Ovary (tissue), 9 donors: ENCODE measurements around the gene AOPEP. TPM values are rescaled to one million over a fixed set of nuclear protein-coding genes. Genes with fewer than 3 reads are reported as not detected.
A peak's percentile ranks its signal among the peaks of the same experiment; 100 is the strongest.

Experiments
- DNase-seq, 5 donors: peaks; one replicate each; pipeline ENCODE4 v3.0.0-alpha.2; 2019 to 2020
- H3K27ac ChIP-seq, 2 donors: fragments of 200-600 bp; one replicate each; pipeline versions ENCODE4 v1.5.1 to v1.8.0; 2019 to 2022
- H3K27me3 ChIP-seq: fragments of 200-600 bp; one replicate; pipeline ENCODE4 v1.8.0; 2022
- H3K36me3 ChIP-seq: fragments of 200-600 bp; sonication (generic); one replicate; pipeline ENCODE4 v1.5.1; 2019
- H3K4me1 ChIP-seq: one replicate; pipeline ENCODE4 v1.8.1; 2013; ENCODE audit warnings: mild to moderate bottlenecking, moderate library complexity; ENCODE audit not compliant: insufficient read depth
- H3K4me3 ChIP-seq: fragments of 200-600 bp; sonication (generic); one replicate; pipeline ENCODE4 v1.5.1; 2017
- H3K9me3 ChIP-seq, 2 donors: fragments of 200-600 bp in 1 of 2; sonication (generic) in 1 of 2; one replicate each; pipeline versions ENCODE4 v1.5.1 to v1.8.1; 2013 to 2019; ENCODE audit warnings: mild to moderate bottlenecking in 1 of 2, moderate library complexity in 1 of 2
- EP300 ChIP-seq: sonication (generic); formaldehyde crosslinking; IDR thresholded peaks from one replicate; pipeline ENCODE4 v1.6.1; 2017; ENCODE audit warnings: antibody characterized with exemption
- POLR2A ChIP-seq: fragments of 450-650 bp; IDR thresholded peaks from one replicate; pipeline ENCODE4 v1.6.1; 2017; ENCODE audit warnings: antibody characterized with exemption, mild to moderate bottlenecking, moderate library complexity
- WGBS, 3 donors: extraction: QIAGEN DNeasy Blood & Tissue Kit in 1 of 3; methylation state at CpG; one replicate each; pipeline versions ENCODE4 v1.1.5 to v1.1.7; 2013 to 2017; 5-methylcytosine and 5-hydroxymethylcytosine counted together
- intact Hi-C, 4 donors: fragments of 100-400 bp; cut with DNase I; formaldehyde crosslinking; loops; one replicate each; pipeline versions ENCODE4 v1.11.0 to v1.15.1; 2022 to 2023
- polyA plus RNA-seq, 2 donors: library from polyadenylated mRNA; stranded (reverse); fragments of 200-250 nt in 1 of 2; fragments of 350-450 nt in 1 of 2; fragmentation: Illumina TruSeq in 1 of 2; extraction: RNeasy Lipid Tissue Mini Kit (QIAGEN cat#74804) in 1 of 2; gene quantifications; one replicate each; pipeline ENCODE4 v1.2.3, GENCODE V29; 2013 to 2014
- total RNA-seq, 7 donors: library from RNA; depleted of rRNA in 2 of 7; stranded (reverse); fragments of >200 nt in 2 of 7; fragmentation: NEBNext Ultra II Directional in 3 of 7; extraction: Animal tissue kit (Norgen Biotek cat#: 25700) in 3 of 7; gene quantifications; one replicate each; pipeline versions ENCODE4 v1.1.0 to v1.2.4, GENCODE V29; 2016 to 2023
- TF ChIP-seq, protein P1 (sequence below), 3 donors: fragments of 450-650 bp in 2 of 3; fragments of 200-600 bp in 1 of 3; IDR thresholded peaks; one replicate each; pipeline versions ENCODE4 v1.5.1 to v1.8.0; 2016 to 2022; ENCODE audit warnings: antibody characterized with exemption in 3 of 3, mild to moderate bottlenecking in 1 of 3
- donor health status: DM: no; HTN: no; CAD: no; lungs with moderate emphysema.
- donor health status: DM: no; HTN: no; CAD: no.
- donor health status: Bipolar disorder and iron deficiency.
- donor health status: DM: yes; HTN: yes; CAD: no.
- donor health status: DM: no; HTN: no; CAD: no.
- donor health status: DM: yes; HTN: yes; CAD: no.

Gene AOPEP
- total and polyA plus RNA-seq, 9 donors: 40.0 to 141 (median 82.1) TPM

DNA sequence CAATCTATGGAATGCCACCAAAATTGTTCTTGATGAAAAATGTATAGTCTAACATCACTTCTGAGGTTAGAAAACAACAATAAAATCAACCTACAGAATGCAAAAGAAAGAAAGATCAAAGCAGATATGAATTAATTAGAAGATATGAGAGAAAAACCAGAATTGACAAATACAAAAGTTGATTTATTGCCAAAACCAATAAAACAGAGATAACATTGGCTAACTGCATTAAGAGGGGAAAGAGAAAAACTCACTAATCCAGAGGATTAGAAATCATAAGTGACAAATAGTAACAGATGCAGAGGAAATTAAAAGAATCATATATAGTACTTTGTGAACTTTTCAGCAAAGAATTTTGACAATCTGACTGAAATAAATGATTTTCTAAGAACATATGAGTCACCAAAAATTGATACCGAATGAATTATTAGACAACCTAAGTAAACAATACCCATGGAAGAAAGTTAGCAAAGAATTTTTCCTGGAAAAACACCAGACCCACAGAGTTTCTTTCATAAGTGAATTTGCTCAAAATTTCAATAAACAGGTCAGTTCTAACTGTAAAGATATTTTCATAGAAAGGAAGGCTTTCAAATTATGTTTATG is 167.7 kb downstream of the AOPEP start:
- no peak for DNase-seq
- Histone ChIP-seq H3K27ac (peak overlapping the region in 1 of 2 donors; percentile 19), H3K4me1 (peaks cover 4% of the 10 kb centered on the region), H3K4me3 (no peak overlapping the region), H3K9me3 (no peaks in the 10 kb centered on the region), H3K36me3 (no peaks in the 10 kb centered on the region), H3K27me3 (peaks cover 3% of the 10 kb centered on the region)
- WGBS, 3 donors: 8 to 30% (median 8%) methylated on average over 1 of the region's 1 CpG
- TF ChIP-seq, protein P1, sequence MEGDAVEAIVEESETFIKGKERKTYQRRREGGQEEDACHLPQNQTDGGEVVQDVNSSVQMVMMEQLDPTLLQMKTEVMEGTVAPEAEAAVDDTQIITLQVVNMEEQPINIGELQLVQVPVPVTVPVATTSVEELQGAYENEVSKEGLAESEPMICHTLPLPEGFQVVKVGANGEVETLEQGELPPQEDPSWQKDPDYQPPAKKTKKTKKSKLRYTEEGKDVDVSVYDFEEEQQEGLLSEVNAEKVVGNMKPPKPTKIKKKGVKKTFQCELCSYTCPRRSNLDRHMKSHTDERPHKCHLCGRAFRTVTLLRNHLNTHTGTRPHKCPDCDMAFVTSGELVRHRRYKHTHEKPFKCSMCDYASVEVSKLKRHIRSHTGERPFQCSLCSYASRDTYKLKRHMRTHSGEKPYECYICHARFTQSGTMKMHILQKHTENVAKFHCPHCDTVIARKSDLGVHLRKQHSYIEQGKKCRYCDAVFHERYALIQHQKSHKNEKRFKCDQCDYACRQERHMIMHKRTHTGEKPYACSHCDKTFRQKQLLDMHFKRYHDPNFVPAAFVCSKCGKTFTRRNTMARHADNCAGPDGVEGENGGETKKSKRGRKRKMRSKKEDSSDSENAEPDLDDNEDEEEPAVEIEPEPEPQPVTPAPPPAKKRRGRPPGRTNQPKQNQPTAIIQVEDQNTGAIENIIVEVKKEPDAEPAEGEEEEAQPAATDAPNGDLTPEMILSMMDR (IDR thresholded peaks at IDR 0.05): no peak
- intact Hi-C loops: no loop called here

DNA sequence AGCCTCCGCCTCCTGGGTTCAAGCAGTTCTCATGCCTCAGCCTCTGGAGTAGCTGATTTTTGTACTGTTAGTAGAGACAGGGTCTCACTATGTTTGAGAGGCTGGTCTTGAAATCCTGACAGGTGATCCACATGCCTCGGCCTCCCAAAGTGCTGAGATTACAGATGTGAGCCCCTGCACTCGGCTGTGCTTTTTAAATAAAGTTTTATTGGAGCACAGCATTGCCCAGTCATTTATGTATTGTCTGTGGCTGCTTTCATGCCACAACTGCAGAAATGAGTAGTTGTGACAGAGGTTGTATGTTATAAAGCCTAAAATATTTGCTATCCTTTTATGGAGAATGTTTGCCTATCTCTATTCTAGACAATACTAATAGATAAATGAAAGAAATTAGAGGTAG is 169.2 kb downstream of the AOPEP start:
- Histone ChIP-seq H3K4me1 (peaks cover 12% of the 10 kb centered on the region), H3K4me3 (no peak overlapping the region), H3K36me3 (no peaks in the 10 kb centered on the region), H3K27me3 (peaks cover 3% of the 10 kb centered on the region), H3K9me3 (no peaks in the 10 kb centered on the region), H3K27ac (no peak overlapping the region)
- intact Hi-C loops: no loop called here
- 64 to 81% (median 80%) methylated on average over 3 of the region's 3 CpGs for WGBS, 3 donors
- TF ChIP-seq EP300 (no peak), POLR2A (no peak)
- TF ChIP-seq, protein P1 (IDR thresholded peaks at IDR 0.05): no peak
- no peak for DNase-seq

- H3K4me3 ChIP-seq: no peak overlapping the region
- peaks cover 14% of the 10 kb centered on the region for H3K4me1 ChIP-seq
- 87 to 96% (median 89%) methylated on average over 3 of the region's 3 CpGs for WGBS, 3 donors
- peaks cover 3% of the 10 kb centered on the region for H3K27me3 ChIP-seq
- no peaks in the 10 kb centered on the region for H3K36me3 ChIP-seq
- no peaks in the 10 kb centered on the region for H3K9me3 ChIP-seq
- no peak for TF ChIP-seq EP300
- no peak for TF ChIP-seq POLR2A
- TF ChIP-seq, protein P1 (IDR thresholded peaks at IDR 0.05): no peak
- H3K27ac ChIP-seq: peak overlapping the region in 1 of 2 donors; percentile 20
- intact Hi-C loops: no loop called here
- DNase-seq: no peak
These were observed 170.0 kb downstream of the AOPEP start for GRCh38 chr9:94896512-94896911.

DNA sequence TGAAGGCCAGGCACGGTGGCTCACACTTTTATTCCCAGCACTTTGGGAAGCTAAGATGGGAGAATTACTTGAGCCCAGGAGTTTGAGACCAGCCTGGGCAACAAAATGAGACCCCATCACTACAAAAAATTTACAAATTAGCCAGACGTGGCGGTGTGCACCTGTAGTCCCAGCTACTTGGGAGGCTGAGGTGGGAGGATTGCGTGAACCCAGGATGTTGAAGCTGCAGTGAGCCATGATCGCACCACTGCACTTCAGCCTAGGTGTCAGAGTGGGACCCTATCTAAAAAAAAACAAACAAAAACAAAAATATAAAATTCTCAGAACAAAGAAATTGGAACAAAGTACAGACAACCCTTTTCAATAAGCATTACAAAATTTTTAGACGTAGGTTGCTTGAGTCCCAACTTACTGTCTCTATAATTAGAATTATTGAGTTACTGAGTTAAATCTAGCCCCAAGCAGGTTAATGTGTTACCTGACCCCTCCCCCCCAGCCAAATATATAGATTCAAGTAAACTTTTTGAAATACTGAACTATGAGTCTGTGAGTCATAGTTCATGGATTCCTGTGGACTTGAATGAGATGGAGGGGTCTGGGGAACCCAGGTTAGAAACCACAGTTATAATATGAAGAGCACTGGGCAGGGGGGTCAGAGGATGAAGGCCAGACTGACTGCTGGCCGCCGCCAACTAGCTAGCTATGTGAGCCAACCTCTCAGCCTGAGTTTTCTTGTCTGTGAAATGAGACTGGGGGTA is 173.1 kb downstream of the AOPEP start:
- TF ChIP-seq POLR2A: no peak
- no peak for TF ChIP-seq EP300
- TF ChIP-seq, protein P1 (IDR thresholded peaks at IDR 0.05): no peak
- intact Hi-C loops: no loop called here
- Histone ChIP-seq H3K4me3 (no peak overlapping the region), H3K27me3 (no peaks in the 10 kb centered on the region), H3K4me1 (peaks cover 20% of the 10 kb centered on the region), H3K9me3 (no peaks in the 10 kb centered on the region), H3K36me3 (no peaks in the 10 kb centered on the region), H3K27ac (peak overlapping the region; percentile 60 to 84)
- no peak for DNase-seq
- WGBS, 3 donors: 96 to 98% (median 97%) methylated on average over 8 of the region's 8 CpGs
